A172 (cell line): ENCODE measurements around the gene PRKN. TPM values are rescaled to one million over a fixed set of nuclear protein-coding genes. Genes with fewer than 3 reads are reported as not detected.
"Not testable (repeated sequence)": the region's sequence is repeated elsewhere in the genome, so short reads cannot be mapped to it uniquely, and the experiment has no call there.

Experiments used
- DNase-seq: peaks from one replicate; pipeline ENCODE4 v3.0.0-alpha.2; 2015; ENCODE audit warnings: low spot score
- total RNA-seq: library from RNA; depleted of rRNA; stranded (reverse); fragments of >200 nt; shearing (Covaris generic); gene quantifications from 2 replicates; pipeline ENCODE4 v1.2.3, GENCODE V29; 2014

The PRKN gene
- total RNA-seq, 1 experiment from 2014 or later = 0.43 TPM

DNA sequence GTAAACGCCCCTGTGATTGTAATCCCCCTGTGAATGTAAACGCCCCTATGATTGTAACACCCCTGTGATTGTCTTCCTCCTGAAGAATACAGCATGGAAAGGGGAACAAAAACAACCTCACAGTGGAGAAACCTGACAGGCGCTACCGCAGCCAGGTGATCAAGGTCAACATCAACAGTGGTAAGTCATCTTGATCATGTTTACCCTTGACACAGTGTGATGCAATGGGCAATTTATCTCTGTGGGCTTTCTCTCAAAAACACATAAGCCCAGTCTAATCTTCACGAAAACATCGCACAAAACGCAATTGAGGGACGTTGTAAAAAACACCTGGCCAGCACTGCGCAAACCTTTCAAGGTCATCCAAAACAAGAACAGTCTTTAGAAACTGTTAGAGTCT, 277.2 kb downstream of the PRKN start:
- no peak for DNase-seq

DNA sequence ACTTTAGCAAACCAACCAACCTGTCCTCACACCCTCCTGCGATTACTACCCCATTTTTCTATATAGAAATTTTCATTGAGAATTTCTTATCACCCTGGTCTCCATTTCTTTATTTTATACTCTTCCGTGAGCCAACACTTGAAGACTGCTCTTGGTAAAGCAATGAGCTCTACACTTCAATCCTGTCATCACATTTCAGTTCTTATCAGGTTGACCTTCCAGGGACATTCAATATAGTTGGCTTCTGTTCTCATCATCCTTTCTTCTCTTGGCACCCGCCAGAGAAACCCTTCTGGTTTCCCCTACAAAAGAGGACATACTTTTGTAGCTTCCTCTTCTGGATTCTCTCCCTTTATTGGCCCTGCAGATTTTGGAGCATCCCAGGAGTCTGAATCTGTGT, 279.3 kb downstream of the PRKN start:
- DNase-seq = no peak

DNA sequence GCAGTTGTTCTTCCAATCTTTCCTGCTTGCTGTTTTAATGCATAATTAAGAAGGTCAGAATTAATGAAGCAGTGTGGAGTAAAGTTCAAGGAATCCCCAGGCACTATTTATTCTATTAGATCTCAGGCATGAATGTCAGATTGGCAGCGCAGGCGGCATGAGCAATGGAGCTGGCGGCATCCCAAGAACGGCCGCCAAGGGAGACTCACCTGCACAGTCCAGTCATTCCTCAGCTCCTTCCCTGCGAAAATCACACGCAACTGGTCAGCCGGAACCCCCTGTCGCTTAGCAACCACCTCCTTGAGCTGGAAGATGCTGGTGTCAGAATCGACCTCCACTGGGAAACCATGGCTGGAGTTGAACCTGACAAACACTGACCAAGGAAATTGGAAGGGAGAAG, 284.5 kb downstream of the PRKN start:
- DNase-seq = no peak

DNA sequence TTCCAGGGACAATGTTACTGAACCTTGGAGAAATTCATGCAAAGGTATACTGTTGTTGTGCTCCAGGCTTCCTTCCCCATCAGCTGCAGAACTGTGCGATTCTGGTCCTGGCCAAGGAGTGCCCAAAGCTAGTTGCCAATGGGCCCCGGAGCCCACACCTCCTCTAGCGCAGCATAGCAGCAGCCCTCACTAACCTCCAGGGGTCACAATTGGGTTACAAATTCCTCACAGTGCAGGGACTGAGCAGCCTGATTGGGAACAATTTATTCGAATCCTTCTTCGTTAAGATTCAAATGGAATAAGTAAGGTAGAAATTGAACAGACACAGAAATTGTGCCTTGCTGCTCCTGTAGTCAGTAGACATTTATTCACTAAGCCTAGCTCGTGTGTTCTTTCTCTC, 284.9 kb downstream of the PRKN start:
- DNase-seq = no peak

DNA sequence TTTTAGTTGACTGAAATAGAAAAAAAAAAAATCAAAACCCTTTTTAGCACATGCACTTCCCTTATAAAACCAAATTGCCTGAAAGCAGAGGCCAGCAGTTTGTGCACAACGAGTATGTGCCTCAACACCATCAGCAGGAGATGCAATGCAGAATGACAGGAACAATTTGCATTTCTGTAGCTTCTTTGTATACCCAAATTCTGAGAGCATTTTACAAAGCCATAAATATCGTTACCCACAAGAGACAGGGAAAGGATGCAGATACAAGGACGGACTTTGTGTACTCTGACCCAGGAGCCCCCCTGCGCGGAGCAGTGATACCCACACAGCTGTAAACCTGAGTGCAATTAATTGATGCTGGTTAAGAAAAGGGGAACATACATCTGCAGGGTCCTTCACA, 285.6 kb downstream of the PRKN start:
- no peak for DNase-seq

DNA sequence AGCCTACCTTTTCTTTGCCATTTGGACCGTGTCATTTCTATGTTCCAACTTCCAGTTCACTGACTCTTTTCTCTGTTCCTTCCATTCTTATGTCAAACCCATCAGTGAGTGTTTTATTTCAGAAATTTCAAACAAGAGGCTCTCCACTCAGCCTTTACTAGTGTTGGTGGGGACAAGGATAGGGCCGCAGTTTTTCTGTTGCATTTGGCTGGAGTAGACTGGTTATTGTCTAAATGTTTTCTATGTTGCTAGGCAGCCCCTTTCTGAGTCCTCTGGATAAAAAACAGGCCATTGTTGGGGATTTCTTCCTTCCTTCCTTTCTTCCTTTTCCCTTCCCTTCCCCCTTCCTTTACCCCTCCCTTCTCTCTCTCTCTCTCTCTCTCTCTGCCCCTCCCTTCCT, 288.6 kb downstream of the PRKN start:
- no peak for DNase-seq

DNA sequence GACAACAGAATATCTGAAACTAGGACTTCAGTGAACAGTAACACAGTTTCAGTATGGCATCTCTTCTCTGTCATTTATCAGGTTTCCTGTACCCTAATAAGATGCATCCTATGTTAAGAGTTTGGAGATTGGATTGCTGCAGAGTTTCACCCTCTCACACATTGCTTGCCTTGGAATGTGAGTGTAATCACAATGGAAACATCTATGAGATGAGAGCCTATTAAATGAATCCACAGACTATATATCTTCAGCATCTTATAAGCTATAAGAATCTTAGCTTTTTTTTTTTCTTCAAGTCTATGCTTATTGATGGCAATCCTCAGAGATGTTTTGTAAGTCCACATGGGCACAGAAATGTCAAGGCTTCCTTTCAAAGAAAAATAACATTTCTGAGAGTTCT, 292.5 kb downstream of the PRKN start:
- DNase-seq = no peak

DNA sequence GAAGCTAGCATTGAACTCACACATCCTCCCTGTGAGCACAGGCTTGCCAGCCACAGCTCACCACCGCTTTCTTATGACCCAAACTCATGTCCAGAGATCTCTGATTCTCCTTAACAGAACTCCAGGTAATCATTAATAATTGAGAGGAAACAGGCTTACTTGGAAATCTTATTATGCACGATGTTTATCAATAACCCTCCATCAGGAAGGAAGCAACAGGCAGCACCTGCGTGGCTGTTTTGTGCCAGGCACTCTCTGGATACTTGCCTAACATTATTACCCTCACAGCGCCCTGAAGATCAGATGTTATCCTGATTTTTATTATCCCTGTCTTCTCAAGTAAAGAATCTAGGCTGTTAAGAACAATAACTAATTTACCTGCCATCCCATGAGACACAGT, 306.6 kb downstream of the PRKN start:
- no peak for DNase-seq

DNA sequence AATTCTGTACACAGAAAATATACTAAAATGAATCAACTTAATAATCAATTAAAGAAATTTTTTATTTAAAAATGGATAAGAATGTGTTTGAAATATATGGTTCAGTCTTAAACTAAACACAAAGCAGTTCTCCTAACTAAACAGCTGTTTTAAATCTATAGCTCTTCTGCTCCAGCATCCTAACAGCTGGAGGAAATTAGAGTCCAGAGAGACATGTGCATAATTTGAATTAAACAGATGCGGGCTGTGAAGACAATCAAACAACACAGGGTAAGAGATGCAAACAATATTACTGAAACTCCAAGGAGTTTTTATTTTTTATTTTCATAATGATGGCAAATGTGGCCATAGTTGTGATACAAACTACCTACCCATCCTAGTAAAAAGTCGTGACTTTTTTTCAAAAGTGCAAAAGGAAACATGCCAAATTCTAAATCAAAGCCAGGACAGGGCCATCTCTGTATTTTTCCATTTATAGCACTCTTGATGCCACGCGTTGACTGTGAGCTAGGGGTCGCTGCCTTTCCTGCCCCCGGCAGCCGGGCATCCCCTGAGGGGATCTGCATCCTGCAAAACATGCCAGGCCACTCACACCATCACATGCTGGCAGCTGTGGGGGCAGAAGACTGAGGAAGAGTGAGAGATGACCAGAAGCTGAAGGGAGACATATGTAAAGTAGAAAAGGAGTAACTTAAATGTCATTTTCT, 310.6 kb downstream of the PRKN start:
- no peak for DNase-seq

DNA sequence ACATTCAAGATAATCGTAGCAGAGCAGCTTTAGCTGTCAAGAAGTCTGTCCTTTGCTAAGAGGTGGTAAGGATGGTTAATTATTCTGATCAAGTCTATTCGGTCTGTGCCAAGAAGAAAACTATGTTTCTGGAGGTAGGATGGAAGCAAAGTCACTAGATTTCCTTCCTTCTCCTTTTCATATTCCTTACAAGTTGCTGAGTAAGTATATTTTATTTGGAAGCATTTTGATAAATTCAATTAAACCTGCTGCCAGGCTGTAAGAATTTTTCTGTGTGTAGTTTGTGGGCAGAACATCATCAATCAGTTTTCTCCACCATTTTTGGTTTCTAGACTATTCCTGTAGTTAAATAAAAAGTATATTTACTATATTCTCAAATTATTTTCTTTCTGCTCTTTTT, 311.3 kb downstream of the PRKN start:
- DNase-seq = no peak

DNA sequence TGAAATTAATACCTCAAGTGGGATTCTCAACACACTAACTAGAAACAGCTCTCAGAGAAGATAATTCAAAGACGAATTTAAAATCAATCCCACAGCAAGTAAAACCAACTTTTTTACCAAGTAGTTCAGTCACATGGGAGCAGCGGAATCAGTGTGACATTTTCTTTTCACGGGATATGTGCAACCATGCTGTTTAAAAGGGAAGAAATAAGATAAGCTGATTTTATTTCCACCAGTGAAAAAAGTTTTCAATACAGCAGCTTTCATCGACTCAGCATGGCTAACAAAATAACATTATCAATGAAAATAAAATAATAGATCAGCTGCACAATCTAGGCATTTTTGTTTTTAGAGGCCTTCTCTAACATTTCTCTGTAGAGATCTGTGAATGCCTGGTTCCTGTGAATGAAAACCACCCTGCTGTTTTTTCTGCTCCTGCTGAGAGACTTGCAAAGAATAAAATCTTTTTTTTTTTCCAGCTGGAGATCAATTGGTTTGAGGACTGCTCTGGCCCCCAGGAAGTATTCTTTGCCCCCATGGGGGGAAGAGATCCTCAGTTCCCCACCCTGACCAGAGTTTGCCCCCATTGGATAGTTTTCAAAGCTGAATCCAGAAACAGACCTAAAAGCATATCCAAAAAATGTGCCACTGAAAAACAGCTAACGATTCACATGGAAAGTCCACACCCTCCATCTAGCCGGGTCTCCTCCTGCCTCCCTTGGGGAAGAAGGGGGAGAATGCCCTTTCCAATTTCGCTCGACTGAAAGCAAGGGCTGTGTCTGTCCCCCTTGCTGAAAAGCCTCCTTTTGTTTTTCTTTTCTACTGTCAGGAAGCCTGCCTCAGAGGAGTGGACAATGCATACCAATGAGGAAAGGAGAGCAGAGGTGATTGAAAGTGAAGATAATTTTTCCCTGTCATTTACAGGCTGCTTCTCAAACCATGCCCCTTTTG, 317.6 kb downstream of the PRKN start:
- DNase-seq = no peak

DNA sequence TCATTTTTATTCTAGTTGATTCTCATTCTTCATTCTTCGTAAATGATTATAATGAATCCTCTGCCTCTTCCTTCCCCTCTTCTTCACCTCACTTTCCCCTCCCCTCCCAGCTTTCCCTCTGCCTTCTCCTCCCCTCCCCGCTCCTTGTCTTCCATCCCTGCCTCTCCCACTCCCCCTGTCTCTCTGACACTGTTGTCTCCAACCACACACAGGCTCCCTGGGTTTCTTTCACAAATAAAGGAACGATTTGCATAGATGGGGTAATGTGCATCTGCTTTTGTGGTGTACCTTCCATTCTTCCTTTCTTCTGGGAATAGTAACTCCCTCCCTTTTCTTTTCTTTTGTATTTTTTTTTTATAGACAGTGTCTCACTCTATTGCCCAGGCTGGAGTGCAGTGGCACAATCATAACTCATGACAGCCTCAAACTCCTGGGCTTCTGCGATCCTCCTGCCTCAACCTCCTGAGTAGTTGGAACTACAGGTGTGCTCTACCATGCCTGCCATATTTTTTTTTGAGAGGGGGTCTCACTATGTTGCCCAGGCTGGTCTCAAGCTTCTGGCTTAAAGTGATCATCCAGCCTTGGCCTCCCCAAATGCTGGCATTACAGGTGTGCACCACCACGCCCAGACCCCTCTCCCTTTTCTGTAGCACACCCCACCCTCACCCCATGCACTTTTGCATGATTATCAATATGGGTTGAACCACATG, 318.6 kb downstream of the PRKN start:
- no peak for DNase-seq

DNA sequence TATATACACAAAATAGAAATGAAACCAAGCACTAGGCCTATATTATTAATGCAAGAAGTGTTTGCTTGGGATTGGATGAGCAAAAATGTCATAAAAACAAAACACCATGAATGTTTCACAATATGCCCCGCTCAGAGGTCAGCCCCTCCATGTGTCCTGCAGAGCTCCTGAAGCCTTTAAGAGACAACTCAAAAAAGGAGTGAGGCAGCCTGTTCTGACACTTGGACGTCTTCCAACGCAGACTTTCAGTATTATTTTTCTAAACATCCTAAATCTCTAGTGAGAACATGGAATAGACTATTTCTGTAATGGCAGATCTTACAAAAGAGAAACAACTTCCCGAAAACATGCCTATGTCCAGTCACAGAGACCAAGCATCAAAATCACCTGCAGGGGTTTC, 322.6 kb downstream of the PRKN start:
- DNase-seq = no peak

DNA sequence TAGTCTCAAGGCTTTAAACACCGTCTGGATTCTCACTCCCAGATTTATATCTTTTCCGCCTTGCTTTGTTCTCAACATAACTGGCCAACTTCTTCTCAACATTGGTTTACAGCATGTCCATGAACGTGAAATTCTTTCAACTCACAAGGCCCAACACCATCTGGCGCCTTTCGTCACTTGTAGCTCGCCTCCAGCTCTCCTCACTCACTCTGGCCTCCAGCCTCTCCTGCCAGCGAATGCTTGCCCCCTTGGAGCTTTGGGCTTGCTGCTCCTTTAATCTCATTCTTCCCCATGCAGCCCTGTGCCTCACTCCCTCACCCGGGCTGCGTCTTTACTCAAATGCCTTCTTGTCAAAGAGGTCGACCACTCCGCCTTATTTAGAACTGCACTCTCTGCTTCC, 324.5 kb downstream of the PRKN start:
- no peak for DNase-seq

DNA sequence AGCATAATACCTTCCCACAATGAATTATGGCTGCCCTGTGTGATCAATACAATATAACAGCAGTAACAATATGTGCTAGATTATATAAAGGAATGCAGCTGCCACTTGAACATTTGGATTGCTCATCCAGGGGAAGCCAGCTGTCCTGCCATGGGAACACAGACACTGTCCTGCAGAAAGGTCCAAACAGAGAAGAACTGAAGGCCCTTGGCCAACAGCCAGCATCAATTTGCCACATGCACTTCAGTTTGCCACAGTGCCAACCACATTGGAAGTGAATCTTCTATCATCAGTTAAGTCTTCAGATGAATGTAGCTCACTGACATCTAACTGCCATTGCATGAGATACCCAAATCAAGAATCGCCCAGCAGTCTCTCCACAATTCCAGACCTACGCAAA, 332.4 kb downstream of the PRKN start:
- DNase-seq = no peak

DNA sequence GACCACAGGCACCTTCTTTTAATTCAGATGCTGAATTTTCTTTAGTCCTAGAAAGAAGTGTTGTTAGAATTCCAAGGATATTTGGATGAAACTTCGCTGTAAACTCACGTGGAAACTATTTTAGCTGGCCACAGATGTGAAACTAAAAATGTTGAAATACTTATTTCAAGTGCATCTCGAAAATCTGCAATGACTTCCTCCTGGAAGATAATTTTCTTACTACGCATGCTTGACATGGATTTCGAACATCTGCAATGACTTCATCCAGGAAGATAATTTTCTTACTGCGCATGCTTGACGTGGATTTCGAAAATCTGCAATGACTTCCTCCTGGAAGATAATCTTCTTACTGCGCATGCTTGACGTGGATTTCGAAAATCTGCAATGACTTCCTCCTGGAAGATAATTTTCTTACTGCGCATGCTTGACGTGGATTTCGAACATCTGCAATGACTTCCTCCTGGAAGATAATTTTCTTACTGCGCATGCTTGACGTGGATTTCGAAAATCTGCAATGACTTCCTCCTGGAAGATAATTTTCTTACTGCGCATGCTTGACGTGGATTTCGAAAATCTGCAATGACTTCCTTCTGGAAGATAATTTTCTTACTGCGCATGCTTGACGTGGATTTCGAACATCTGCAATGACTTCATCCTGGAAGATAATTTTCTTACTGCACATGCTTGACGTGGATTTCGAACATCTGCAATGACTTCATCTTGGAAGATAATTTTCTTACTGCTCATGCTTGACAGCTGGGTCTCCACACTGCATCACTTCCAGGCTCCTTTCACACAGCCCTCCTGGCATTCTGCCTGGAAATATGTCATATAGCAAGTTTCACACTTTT, 336.4 kb downstream of the PRKN start:
- DNase-seq = not testable (repeated sequence)

DNA sequence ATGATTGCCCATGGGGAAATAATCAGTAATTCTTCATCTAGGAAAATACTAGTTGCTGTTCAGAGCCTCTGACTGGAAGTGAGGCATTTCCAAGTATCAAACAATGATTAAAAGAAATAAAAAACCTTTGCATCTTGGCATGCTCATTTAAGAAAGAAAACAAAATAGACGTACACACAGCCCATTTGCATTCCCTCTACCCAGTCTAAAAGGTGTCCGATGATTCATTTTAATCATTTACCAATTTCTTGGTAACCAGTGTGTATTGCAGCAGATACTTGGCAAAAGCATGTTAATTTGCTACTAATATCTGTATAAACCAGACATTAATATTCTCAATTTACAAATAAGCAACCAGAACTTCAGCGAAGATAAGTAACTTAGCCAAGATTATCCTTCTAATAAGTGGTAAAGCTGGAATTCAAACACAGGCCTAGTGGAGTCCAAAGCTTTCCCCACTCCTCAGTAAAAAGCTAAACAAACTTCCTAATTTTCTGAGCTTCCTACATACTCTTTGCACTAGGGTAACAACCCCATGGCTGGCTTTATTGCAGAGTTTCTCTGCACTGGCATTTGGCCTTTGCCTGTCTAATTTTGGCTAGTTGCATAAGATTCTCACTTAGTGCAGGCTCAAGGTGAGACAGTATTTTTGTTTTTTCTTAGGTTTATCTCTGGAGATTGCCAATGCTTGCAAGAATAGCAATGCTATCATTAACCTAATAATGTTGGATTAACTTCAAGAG, 338.1 kb downstream of the PRKN start:
- no peak for DNase-seq

DNA sequence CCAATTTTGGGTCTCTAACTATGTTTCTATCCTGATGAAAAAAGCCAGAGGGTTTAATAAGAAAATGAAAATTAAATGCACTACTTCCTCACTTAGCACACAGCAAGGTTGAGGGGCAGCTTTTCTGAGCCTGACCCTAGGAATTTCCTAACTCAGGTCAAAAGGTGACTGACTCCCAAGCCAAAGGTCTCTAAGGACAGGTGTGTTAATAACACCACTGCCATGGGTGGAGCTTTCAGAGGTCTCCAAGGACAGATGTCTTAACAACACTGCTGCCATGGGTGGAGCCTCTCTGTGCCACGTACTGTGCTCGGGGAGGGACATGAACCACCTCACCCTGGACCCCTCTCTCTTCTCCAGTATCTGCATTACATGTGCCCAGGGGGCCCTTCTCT, 339.2 kb downstream of the PRKN start:
- DNase-seq = no peak

DNA sequence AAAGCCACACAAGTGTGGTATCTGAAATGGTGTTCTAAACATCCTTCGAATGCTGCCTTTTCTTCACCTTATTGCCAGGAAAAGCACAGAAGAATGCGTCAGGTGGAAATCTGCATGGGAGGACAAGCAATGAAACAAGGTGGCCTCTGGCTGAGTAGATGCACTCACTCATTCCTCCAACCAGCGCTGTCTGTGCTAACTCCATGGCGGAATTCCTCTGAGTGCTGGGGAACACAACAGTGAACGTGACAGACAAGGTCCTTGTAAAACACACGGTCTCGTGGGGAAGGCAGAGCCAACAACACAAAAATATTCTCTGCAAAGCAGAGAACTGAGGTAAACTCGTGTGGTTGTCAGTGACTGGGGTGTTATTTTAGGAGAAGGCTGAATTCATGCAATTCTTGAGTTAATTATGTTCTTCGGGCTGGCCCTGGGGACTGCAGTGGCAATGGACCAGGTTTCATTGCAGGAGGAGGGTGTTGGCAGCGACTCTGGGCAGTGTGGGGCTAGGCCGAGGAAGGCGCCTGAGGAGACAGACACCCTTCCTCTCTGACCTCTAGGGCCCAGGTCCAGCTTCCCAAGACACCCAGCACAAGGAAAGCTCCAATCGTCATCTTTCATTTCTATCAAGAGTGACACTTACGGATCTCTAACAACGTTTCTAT, 339.7 kb downstream of the PRKN start:
- DNase-seq = no peak

DNA sequence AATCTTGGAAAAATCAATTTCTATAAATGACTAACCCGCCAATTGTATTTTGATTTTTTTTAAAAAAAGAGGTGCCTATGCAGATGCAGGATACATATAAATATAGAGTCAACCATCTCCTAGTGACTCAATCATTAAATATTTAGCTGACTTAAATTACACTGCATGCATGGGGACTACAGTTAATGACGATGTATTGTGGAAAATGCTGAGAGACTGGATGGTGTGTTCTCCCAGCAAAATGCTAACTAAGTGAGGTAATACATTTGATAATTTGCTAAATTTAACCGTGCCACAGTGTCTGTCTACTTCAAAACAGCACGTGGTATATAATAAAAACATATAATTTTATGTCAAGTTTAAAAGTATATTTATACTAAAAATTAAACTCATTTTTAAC, 341.6 kb downstream of the PRKN start:
- peak; percentile 10 for DNase-seq
